H1 (cell line): Measurements from ENCODE around the gene FNDC10.

Experiments
- BCL11A ChIP-seq, 2 experiments: IDR thresholded peaks; one replicate each; pipeline ENCODE4 v1.6.1; 2011; ENCODE audit warnings: low read depth in 2 of 2, low read length in 2 of 2, mild to moderate bottlenecking in 2 of 2
- CEBPB ChIP-seq: IDR thresholded peaks from 2 replicates; pipeline ENCODE4 v1.6.1; 2012; ENCODE audit warnings: low read depth, low read length
- CTCF ChIP-seq, 3 experiments: IDR thresholded peaks; 1 replicate in 2 of 3; 2 replicates in 1 of 3; pipeline versions ENCODE4 v1.5.1 to v1.6.1; 2011; ENCODE audit warnings: low read length in 3 of 3, mild to moderate bottlenecking in 3 of 3, inconsistent platforms in 2 of 3, low read depth in 1 of 3, moderate library complexity in 1 of 3; ENCODE audit not compliant: insufficient read depth in 1 of 3; ENCODE audit errors: control extremely low read depth in 1 of 3
- EZH2 ChIP-seq: fragments of 200-600 bp; sonication (generic); IDR thresholded peaks from 2 replicates; pipeline ENCODE4 v1.7.1; 2012; ENCODE audit warnings: low read depth, mild to moderate bottlenecking, moderate library complexity, low read length, inconsistent platforms; ENCODE audit not compliant: severe bottlenecking
- GTF2F1 ChIP-seq: IDR thresholded peaks from 2 replicates; pipeline ENCODE4 v1.6.1; 2012; ENCODE audit warnings: low read depth, low read length, improper control_type of control experiment, borderline replicate concordance
- JUN ChIP-seq: IDR thresholded peaks from 2 replicates; pipeline ENCODE4 v1.6.1; 2011; ENCODE audit warnings: low read depth, mild to moderate bottlenecking, improper control_type of control experiment, low read length
- JUND ChIP-seq: IDR thresholded peaks from 2 replicates; pipeline ENCODE4 v1.6.1; 2011; ENCODE audit warnings: mild to moderate bottlenecking, improper control_type of control experiment, low read length
- MAFK ChIP-seq: IDR thresholded peaks from 2 replicates; pipeline ENCODE4 v1.6.1; 2012; ENCODE audit warnings: low read depth, mild to moderate bottlenecking, improper control_type of control experiment, low read length
- POLR2AphosphoS5 ChIP-seq: IDR thresholded peaks from 2 replicates; pipeline ENCODE4 v1.6.1; 2011; ENCODE audit warnings: low read depth, low read length
- RFX5 ChIP-seq: IDR thresholded peaks from 2 replicates; pipeline ENCODE4 v1.6.1; 2011; ENCODE audit warnings: low read depth, low read length, improper control_type of control experiment, borderline replicate concordance

- TF ChIP-seq CTCF (IDR thresholded peaks at IDR 0.05; ENCODE audit: control extremely low read depth in 1 of 3, insufficient read depth in 1 of 3, low read depth in 1 of 3, low read length in 3 of 3) (no peak), MAFK (no peak), RFX5 (no peak), POLR2AphosphoS5 (no peak), GTF2F1 (no peak), BCL11A (IDR thresholded peaks at IDR 0.05; ENCODE audit: low read depth in 2 of 2, low read length in 2 of 2) (no peak), CEBPB (no peak), JUND (no peak), EZH2 (no peak), JUN (no peak)
These were observed 12.1 kb upstream of the FNDC10 start for GRCh38 chr1:1612104-1612400.
